ENCODE measurements around the gene DOCK9.

GRCh38 chr13:98786023-98786422 is 191.8 kb downstream of the DOCK9 start:
- TF ChIP-seq CTCF (conservative IDR thresholded peaks at IDR 0.05; ENCODE audit: low read depth, low read length) (no peak), EZH2 (IDR thresholded peaks at IDR 0.05; ENCODE audit: borderline replicate concordance, low read depth, low read length, poor library complexity, severe bottlenecking) (no peak)

Measured in A673 (cell line).